SK-N-SH treated with all-trans-retinoic acid at 6 μM for 48 hours (cell line): ENCODE results near the gene DOCK1.

Experiments used
- ARNTL ChIP-seq: fragments of 450-650 bp; formaldehyde crosslinking; IDR thresholded peaks from 2 replicates; pipeline ENCODE4 v1.5.0; 2020; ENCODE audit warnings: low read depth, mild to moderate bottlenecking, moderate library complexity, borderline replicate concordance
- ZFP3 ChIP-seq: fragments of 250-450 bp; sonication (Bioruptor Pico); IDR thresholded peaks from 2 replicates; pipeline ENCODE4 v1.5.0; 2020; ENCODE audit warnings: mild to moderate bottlenecking, moderate library complexity

DNA sequence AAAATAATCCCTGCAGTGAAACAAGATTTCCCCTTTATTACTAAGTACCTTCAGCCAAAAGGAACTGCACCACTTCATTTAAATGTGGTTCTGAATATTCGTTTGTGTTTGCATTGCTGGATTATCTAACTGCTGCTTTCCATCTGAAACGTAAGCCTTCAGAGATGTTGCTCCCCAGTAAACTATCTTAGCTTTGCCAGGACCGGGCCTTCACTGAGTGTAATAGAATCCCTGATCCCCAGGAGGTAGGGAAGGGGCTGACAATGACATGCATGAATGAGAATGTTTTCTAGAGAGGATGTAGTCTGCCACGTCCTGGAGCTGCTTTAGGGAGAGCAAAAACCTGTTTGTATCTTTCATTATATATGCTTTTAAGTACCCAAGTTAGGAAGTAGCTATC lies 310.6 kb downstream of the DOCK1 start:
- TF ChIP-seq ZFP3 (CRISPR knock-in tag) (no peak), ARNTL (CRISPR knock-in tag) (no peak)
